ENCODE data around the gene SCNM1. TPM values are rescaled to one million over a fixed set of nuclear protein-coding genes. Genes with fewer than 3 reads are reported as not detected.
"Not testable (repeated sequence)": the region's sequence is repeated elsewhere in the genome, so short reads cannot be mapped to it uniquely, and the experiment has no call there.

SCNM1 gene
- total RNA-seq, 1 donor from 2014 or later: 64.3 TPM

DNA sequence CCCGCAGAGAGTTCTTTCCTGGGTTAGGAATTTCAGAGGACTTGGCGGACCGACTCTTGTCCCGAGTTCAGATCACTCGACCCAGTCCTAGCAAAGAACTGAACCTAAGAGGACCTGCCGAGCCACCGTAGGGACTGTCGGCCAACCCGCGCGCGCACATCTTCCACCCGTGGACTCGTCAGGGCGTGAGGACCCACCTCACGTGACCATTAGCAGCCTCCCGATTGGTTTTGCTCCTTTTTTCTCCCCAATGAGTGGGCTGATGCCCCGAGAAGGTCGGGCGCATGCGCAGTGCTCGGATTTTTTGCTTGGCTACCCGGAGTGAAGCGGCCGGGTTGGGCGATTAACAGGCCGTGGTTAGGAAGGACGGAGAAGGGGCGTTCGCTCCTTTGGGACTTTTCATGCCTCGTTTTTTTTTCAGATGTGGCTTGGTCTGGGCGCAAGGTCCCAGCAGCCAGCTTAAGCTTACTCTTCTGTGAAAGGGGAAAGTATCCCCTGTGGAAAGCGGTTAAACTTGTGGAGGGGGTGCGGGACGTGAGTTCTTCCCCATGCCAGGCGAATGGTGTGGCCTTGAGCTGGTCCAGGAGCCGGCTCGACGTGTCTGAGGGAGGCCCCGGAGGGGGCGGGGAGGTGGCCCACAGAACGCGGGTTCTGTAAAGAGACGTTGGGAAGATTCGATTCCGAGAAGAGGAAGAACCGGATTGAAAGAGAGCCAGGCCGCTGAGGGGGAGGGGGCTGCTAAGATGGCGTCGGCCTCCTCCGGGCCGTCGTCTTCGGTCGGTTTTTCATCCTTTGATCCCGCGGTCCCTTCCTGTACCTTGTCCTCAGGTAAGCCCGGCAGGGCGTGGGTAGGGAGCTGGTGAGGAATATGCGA lies 32.5 kb downstream of the SCNM1 start, which contains the start of gene PIP5K1A:
TSS of gene PIP5K1A (plus strand) at position 299 of the 874 bp plus-strand sequence. CDS start at position 744, 445 bp downstream.
- H3K36me3 Mint-ChIP-seq (ENCODE audit: low read depth, unreplicated experiment): peaks cover 2% of the 10 kb centered on the region
- TF ChIP-seq CTCF (IDR thresholded peaks at IDR 0.05; ENCODE audit: insufficient read depth, low read depth, low read length): no peak
- no peak for TF ChIP-seq EZH2 (IDR thresholded peaks at IDR 0.05; ENCODE audit: insufficient read depth, low read length)

GRCh38 chr1:151199873-151200581 lies 34.1 kb downstream of the SCNM1 start:
- Histone ChIP-seq H3K9me3 (ENCODE audit: insufficient read depth, low read depth, low read length) (no peaks in the 10 kb centered on the region), H3K27me3 (ENCODE audit: insufficient read depth, low read length) (no peaks in the 10 kb centered on the region), H3K9ac (ENCODE audit: low read length) (peak overlapping the region; percentile 100), H3K36me3 (ENCODE audit: insufficient read depth, low read length) (peaks cover 10% of the 10 kb centered on the region), H3K4me1 (ENCODE audit: insufficient read depth, low read length) (peaks cover 24% of the 10 kb centered on the region), H3K4me3 (ENCODE audit: insufficient read depth, low read depth, low read length) (peak overlapping the region; percentile 98), H3K79me2 (ENCODE audit: insufficient read depth, low read length) (peaks cover 63% of the 10 kb centered on the region), H3K27ac (ENCODE audit: low read depth, low read length) (peak overlapping the region; percentile 97), H4K20me1 (ENCODE audit: insufficient read depth, low read length) (peaks cover 54% of the 10 kb centered on the region), H3K4me2 (ENCODE audit: low read length) (peak overlapping the region; percentile 95), H2AFZ (ENCODE audit: low read depth, low read length) (no peak overlapping the region)
- peak overlapping the region; percentile 99 for H3K4me3 Mint-ChIP-seq (ENCODE audit: unreplicated experiment)
- H3K4me1 Mint-ChIP-seq (ENCODE audit: low read depth, unreplicated experiment): peaks cover 21% of the 10 kb centered on the region
- FAIRE-seq (no peak), DNase-seq (ENCODE audit: low read depth) (peak; percentile 92)
- no peak for TF ChIP-seq EZH2 (IDR thresholded peaks at IDR 0.05; ENCODE audit: insufficient read depth, low read length)
- TF ChIP-seq CTCF (IDR thresholded peaks at IDR 0.05; ENCODE audit: insufficient read depth, low read depth, low read length): no peak
- H3K27me3 Mint-ChIP-seq (ENCODE audit: low read depth, unreplicated experiment): no peaks in the 10 kb centered on the region
- H3K9me3 Mint-ChIP-seq (ENCODE audit: unreplicated experiment): no peaks in the 10 kb centered on the region
- peaks cover 6% of the 10 kb centered on the region for H3K36me3 Mint-ChIP-seq (ENCODE audit: low read depth, unreplicated experiment)
- peak overlapping the region; percentile 100 for H3K27ac Mint-ChIP-seq (ENCODE audit: unreplicated experiment)

More for the DNA sequence above, 32.5 kb downstream of the SCNM1 start, which contains the start of gene PIP5K1A:
- Histone ChIP-seq H3K4me3 (ENCODE audit: insufficient read depth, low read depth, low read length) (peak within 1 kb of the TSS; percentile 98), H3K4me1 (ENCODE audit: insufficient read depth, low read length) (peaks cover 24% of the 10 kb centered on the region), H3K4me2 (ENCODE audit: low read length) (peak within 1 kb of the TSS; percentile 95), H3K36me3 (ENCODE audit: insufficient read depth, low read length) (peaks cover 10% of the 10 kb centered on the region), H4K20me1 (ENCODE audit: insufficient read depth, low read length) (peaks cover 39% of the 10 kb centered on the region), H3K9me3 (ENCODE audit: insufficient read depth, low read depth, low read length) (no peaks in the 10 kb centered on the region), H3K27ac (ENCODE audit: low read depth, low read length) (peak within 1 kb of the TSS; percentile 97), H3K27me3 (ENCODE audit: insufficient read depth, low read length) (no peaks in the 10 kb centered on the region), H3K9ac (ENCODE audit: low read length) (peak within 1 kb of the TSS; percentile 100), H3K79me2 (ENCODE audit: insufficient read depth, low read length) (peaks cover 48% of the 10 kb centered on the region), H2AFZ (ENCODE audit: low read depth, low read length) (peak within 1 kb of the TSS; percentile 72)
- Mint-ChIP-seq H3K4me1 (ENCODE audit: low read depth, unreplicated experiment) (peaks cover 19% of the 10 kb centered on the region), H3K27ac (ENCODE audit: unreplicated experiment) (peak within 1 kb of the TSS; percentile 100), H3K4me3 (ENCODE audit: unreplicated experiment) (peak within 1 kb of the TSS; percentile 99), H3K27me3 (ENCODE audit: low read depth, unreplicated experiment) (no peaks in the 10 kb centered on the region), H3K9me3 (ENCODE audit: unreplicated experiment) (no peaks in the 10 kb centered on the region)
- peak; percentile 92 for DNase-seq (ENCODE audit: low read depth)
- no peak for FAIRE-seq

GRCh38 chr1:151205381-151205965 lies 39.5 kb downstream of the SCNM1 start:
- H3K27ac Mint-ChIP-seq (ENCODE audit: unreplicated experiment); H3K4me3 ChIP-seq (ENCODE audit: insufficient read depth, low read depth, low read length); FAIRE-seq; H3K27ac ChIP-seq (ENCODE audit: low read depth, low read length); H3K27me3 ChIP-seq (ENCODE audit: insufficient read depth, low read length); H3K4me2 ChIP-seq (ENCODE audit: low read length); H3K9me3 ChIP-seq (ENCODE audit: insufficient read depth, low read depth, low read length); DNase-seq (ENCODE audit: low read depth); H3K4me3 Mint-ChIP-seq (ENCODE audit: unreplicated experiment); H3K9ac ChIP-seq (ENCODE audit: low read length); H3K27me3 Mint-ChIP-seq (ENCODE audit: low read depth, unreplicated experiment); H3K9me3 Mint-ChIP-seq (ENCODE audit: unreplicated experiment); H2AFZ ChIP-seq (ENCODE audit: low read depth, low read length): not testable (repeated sequence)
- peaks cover 15% of the 10 kb centered on the region for H3K4me1 Mint-ChIP-seq (ENCODE audit: low read depth, unreplicated experiment)
- peaks cover 92% of the 10 kb centered on the region for H4K20me1 ChIP-seq (ENCODE audit: insufficient read depth, low read length)
- peaks cover 13% of the 10 kb centered on the region for H3K4me1 ChIP-seq (ENCODE audit: insufficient read depth, low read length)
- peaks cover 12% of the 10 kb centered on the region for H3K36me3 Mint-ChIP-seq (ENCODE audit: low read depth, unreplicated experiment)
- peaks cover 13% of the 10 kb centered on the region for H3K36me3 ChIP-seq (ENCODE audit: insufficient read depth, low read length)
- H3K79me2 ChIP-seq (ENCODE audit: insufficient read depth, low read length): peaks cover 97% of the 10 kb centered on the region
